Activated CD4-positive, alpha-beta T cell treated with anti-CD3 and anti-CD28 coated beads for 4 hours (primary cell): ENCODE measurements around the gene MYH6.

ENCODE experiments used
- DNase-seq, 2 donors: peaks; one replicate each; pipeline ENCODE4 v3.0.0-alpha.2; 2020

MYH6 gene

DNA sequence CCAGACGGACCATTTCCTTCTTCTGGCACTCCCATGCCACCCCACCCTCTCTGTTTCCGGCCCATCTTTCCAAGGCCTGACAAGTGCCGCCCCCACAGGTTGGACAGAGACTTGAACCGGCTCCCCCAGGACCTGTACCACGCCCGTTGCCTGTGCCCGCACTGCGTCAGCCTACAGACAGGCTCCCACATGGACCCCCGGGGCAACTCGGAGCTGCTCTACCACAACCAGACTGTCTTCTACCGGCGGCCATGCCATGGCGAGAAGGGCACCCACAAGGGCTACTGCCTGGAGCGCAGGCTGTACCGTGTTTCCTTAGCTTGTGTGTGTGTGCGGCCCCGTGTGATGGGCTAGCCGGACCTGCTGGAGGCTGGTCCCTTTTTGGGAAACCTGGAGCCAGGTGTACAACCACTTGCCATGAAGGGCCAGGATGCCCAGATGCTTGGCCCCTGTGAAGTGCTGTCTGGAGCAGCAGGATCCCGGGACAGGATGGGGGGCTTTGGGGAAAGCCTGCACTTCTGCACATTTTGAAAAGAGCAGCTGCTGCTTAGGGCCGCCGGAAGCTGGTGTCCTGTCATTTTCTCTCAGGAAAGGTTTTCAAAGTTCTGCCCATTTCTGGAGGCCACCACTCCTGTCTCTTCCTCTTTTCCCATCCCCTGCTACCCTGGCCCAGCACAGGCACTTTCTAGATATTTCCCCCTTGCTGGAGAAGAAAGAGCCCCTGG lies 32.4 kb downstream of the MYH6 start:
- no peak for DNase-seq

DNA sequence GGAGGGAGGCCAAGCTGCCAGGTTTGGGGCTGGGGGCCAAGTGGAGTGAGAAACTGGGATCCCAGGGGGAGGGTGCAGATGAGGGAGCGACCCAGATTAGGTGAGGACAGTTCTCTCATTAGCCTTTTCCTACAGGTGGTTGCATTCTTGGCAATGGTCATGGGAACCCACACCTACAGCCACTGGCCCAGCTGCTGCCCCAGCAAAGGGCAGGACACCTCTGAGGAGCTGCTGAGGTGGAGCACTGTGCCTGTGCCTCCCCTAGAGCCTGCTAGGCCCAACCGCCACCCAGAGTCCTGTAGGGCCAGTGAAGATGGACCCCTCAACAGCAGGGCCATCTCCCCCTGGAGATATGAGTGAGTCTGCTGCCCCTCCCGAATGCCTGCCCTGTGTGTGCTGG lies 35.0 kb downstream of the MYH6 start:
- no peak for DNase-seq

DNA sequence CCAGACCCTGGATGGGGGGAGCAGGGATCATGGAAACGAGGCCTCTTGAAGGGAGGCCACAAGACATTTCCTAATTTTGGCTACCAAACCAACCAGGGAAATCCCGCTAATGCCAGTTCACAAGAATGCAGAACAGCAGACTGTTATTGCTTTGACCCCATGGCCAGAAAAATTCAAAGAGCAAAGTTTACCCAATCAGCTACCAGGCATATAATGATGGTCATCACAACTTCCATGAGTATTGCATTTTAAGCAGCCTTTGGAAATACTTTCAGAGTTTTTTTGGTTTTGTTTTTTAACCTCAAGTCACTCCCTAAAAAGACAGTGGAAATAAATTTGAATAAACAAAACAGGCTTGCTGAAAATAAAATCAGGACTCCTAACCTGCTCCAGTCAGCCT lies 35.6 kb downstream of the MYH6 start, which contains the start of gene IL25:
IL25 (plus strand) TSS at position 301 of the 400 bp plus-strand sequence.
- DNase-seq = no peak

DNA sequence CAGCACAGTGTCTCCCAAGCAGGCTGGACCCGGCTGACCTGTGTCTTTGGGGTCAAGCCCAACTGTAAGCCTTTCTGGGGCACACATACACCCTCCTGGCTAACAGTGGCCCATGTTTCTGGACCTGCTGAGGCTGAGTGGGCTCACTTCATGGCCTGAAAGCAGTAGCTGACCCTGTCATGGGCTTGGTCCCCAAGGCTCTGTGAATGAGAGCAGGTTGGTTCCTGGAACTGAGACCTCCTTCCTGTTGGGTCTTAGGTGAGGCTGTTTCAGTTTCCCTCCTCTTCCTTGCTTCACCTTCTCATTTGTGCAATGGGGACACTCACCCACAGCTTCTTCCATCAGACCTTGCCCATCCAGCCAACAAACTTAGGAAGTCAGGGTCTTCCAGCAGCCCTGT lies 36.2 kb downstream of the MYH6 start:
- no peak for DNase-seq

DNA sequence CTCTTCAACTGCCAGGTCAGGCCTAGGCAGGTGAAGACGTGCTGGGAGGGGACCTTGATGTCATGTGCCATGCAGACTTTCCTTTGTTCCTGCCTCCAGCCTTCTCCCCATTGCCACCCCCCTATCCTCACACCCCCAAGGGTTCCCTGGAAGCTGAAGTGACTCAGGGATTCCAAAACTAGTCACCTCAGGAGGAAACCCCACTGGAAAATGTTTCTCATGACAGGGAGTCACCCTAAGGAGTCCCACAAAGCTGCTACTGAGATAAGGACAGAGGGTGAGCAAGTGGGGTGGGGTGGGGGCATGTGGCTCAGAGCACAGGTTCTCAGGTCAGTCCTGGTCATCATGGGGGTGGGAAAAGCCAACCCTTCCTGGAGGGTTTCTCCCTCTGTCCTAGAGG lies 37.9 kb downstream of the MYH6 start:
- DNase-seq = no peak

DNA sequence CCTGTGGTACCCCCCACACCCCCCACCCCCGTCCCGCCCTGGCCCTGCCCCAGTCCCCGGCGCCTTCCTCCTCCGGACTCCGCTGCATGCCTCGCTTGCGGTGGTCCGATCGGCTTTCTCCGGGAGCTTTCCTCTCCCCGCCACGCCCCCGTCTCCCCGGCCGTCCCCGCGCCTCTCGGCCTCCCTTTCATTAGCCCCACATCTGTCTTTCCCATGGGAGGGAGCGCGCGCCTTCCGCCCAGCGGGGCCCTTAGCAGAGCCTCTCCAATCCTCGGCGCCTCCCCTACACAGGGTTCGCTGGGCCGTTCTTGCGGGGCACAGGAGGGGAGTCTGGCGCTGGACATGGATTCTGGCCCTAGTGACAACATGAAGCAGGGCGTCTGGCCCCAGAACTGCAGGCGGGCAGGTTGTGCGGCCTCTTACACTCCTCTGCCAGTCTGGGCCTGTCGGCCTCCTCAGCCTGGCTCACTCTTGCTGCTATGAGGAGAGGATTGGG lies 41.6 kb downstream of the MYH6 start:
- DNase-seq = no peak

DNA sequence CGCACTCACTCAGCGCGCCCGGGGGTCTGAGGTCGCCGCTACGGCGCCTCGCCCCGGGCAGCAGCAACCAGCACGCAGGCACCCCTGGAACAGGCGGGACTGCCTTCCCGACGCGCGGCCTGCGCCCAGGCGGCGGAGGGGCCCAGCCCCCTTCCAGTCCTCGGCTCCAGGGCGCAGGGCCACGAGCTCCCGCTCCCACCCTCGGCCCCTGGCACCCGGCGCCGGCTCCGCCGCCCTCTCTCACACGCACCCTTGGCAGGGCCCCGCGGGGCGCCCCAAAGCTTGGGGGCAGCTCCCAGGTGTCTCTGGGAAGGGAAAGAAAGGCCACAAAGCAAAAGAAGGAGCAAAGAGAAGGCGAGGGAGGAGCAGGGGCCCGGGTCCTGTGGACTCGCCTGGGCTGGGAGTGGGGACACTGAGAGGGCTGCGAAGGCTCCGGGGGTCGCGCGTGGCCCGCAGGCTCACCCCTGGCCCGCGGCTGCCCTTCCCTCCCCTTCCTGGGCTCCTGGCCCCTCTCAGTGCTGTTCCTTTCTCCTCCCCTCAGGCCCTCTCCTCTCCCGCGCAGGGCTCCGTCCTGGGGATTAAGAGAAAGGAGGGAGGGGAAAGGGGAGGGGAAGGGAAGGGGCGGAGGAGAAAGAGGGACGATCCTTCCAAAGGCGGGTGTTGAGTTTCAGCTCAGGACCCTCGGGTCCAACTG lies 42.2 kb downstream of the MYH6 start:
- DNase-seq = no peak

DNA sequence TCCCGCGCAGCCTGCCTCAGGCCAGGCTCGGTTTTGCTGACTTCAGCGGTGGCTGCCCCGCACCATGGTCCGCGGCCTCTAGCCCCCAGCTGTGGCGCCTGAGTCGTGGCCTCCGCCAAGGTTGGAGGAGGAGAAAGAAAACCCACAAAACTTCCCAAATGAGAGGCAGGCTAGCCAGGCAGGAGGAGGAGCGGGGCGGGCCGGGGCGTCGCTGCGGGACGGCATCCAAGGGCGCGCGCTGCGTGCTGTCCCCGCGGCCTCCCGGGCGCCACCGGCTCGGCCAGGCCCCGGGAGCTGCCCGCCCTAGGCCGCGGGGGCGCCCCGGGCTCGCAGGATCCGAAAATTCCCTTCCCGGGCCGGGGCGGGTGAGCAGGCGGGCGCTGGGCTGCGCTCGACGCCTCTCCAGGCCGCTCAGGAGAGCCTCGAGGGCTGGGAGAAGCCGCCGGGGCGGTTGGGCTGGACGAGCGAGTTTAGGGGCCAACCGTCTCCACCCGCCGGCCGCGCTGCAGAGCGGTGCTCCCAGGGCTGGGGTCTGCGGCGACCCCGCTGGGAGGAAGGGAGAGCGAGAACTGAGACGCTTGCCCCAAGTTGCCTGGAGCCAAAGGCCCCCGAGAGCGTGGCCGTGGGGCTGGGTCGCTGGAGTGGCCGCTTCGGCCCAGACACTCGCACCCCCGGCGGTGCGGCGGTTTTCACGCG lies 42.9 kb downstream of the MYH6 start, which contains the start of gene EFS:
EFS (minus strand) TSS at position 137 of the 696 bp plus-strand sequence. CDS start 147 bp downstream, outside the sequence.
- no peak for DNase-seq

DNA sequence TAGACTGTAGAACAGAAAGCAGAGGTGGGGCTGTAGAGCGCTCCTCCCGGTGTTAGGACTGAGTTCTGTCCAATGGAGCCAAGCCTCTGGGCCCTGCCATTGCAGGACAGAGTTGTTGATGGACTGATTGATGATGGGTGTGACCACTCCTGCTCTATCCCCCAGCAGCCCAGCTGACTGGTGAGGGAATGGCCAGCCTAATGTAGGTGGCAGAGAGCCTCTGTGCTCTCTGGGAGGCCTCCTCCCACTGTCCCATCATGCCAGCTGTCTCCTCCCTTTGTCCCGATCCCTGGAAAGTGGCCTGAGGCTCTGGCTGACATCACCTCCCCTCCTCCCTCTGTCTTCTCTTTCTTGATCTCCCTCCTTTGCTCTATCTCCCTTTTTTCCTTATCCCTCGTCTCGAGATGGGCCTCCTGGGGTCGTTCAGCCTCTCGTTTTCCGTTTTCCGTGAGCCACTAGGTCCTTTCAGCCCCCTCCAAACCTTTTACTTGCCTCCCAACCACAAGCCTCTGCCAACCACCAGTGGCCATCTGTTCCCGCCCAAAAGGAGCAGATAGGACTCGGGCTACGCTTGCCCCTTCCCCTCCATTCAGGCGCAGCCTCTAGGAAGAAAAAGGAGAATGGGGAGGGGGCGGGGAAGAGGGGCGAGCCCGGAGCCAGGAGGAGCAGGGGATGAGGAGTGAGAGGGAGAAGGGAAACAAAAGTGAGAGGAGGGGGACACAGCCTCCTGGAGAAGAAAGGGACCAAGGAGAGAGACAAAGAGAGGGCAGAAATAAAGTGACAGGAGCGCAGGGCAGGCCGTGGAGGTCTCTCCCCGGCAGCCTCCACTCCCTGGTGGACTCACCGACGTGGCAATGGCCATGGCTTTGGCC lies 43.7 kb downstream of the MYH6 start:
- DNase-seq = no peak

DNA sequence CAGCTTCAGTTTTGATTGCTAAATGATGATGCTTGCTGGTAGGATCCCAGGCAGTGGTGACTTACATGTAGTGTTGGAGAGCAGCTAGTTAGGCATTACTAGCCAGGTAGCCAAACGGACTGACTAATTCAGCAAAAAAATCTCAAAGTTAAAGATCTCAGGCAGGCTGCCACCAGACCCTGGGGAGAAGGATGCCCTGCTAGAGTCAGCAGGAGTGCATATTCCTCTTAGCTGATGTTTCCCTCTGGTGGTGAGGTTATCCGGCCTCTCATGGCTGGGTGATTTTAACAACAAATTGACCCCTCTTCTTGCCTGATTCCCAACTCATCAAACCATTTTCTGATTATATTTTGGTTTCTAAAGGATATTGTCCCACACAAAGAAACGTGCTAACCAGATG lies 45.9 kb downstream of the MYH6 start:
- no peak for DNase-seq

DNA sequence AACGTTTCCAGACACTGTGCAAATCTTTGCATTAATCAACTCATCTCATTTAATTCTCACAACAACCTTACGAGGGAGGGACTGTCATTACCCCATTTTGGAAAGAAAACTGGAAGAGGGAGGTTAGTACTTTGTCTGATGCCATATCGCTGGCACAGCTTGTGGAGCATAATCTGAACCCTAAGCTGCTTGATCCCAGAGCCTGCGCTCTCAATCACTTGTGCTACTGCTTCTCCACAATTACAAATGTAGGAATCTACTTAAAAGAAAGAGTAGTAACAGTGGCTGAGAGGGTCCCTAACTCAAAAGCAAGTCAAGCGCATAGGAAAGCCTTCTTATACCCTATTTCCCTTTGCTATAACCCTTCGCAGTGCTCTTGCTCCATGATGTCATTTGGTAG lies 46.3 kb downstream of the MYH6 start:
- DNase-seq = no peak

DNA sequence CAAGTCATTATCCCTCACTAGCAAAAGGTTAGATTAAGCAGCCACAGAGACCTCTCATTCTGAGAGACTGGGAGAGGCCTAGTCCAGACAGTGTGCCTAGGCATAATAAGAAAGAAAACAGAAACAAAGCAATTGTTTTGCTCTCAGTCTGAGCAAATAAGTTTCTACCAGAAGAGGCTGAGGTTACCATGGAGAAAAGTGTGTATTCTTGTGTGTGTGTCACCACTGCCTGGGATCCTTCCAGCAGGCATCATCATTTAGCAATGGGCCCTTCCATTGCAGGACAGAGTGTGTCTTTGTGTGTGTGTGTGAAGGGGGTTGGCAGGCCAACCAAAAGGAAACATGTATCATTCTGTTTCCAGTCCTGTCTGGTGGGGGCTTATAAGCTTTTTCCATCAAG lies 46.8 kb downstream of the MYH6 start:
- no peak for DNase-seq

DNA sequence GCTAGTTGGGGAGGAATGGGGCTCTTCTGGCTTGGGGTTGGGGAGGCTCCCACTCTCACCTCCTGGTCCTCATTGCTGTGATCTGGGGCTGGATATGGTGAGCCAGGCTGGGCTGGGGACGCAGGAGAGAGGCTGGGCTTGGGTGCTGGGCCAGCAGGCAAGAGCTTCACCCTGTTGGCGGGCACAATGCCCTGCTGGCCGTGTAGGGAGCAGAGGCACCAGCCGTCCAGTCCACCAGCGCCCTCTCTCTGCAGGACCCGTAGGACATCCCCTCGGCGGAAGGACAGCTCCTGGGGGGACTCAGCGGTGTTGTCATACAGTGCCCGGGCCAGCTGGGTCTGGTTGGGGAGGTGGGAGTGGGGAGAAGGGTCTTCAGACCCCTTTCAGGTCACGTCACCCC lies 47.6 kb downstream of the MYH6 start:
- DNase-seq = no peak

DNA sequence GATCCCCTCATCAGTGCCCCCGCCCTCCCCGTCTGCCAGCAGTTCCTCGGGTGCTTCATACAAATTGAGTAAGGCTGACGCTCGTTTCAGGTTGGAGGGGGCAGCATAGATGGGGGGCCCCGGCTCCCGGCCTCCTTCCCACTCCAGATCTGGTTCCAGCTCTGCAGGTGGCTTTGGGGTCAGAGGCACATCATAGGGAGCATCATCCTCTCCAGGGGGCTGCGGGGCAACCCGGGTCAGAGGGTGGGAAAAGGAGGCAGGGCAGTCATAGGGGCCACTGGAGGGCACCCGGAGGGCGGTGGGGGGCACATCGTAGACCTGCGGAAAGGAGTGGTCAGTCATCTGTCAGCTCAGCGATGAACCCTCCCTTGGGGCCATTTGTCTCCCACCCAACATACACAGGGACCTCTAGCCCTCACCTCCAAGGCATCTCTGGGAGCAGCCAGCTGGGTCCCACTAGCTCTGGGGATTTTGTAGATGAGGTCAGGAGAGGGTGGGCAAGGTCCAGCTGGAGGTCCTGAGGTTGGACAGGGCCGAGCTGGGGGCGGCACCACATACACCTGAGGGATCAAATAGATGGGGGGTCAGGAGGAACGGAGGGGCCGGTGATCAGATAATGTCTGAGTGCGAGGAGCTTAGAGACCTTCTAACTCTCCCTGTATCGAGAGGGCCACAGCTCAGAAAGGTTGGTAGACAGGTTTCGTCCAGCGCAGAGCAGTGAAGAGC lies 48.2 kb downstream of the MYH6 start:
- no peak for DNase-seq

DNA sequence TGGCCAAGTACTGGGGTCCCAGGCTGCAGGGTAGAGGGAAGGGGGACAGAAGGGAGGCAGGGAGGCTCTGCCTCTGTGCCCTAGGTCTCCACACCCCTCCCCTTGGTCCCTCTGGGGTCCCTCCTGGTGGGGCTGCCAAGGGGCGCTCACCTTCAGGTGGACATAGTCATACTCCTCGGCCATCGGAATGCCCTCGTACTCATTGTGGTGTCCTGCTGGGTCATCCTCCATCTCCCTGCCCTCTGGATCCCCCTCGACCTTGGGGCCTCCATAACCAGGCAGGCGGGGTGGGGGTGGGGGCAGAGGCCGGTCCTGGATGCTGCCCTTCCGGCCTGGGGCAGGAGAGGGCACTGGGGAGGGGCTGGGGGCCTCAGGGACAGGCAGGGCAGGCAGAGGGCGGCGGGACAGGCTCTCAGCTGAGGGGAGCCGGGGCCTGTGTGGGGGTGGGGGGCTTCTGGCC lies 48.9 kb downstream of the MYH6 start:
- no peak for DNase-seq

DNA sequence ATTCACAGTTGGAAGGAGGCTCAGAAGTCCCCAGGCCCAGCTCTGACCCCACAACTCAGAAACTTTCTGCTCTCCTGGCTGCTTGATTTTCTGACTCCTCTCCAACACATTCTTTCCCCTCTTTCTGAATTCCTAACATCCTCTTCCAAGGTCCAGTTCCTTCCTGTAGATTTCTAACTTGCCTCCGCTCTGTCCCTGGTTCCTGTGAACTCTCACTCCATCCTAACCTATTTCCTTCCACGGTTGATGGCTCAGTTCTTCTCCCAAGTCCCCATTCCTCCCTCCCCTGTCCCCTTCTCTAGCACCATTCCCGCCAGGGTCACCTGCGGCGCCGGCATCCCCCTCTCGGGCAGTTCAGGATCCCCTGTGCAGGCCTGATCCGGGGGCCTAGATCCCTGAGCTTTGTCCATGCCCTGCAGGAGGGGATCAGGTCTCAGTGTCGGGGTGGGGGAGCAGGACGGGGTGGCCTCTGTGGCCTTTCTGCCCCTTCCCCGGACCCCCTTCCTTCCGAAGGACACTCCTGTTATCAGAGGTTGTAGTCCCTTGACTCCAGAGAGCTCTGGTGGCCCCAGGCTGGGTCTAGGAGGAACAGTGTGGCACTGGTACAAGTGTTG lies 49.4 kb downstream of the MYH6 start:
- no peak for DNase-seq

DNA sequence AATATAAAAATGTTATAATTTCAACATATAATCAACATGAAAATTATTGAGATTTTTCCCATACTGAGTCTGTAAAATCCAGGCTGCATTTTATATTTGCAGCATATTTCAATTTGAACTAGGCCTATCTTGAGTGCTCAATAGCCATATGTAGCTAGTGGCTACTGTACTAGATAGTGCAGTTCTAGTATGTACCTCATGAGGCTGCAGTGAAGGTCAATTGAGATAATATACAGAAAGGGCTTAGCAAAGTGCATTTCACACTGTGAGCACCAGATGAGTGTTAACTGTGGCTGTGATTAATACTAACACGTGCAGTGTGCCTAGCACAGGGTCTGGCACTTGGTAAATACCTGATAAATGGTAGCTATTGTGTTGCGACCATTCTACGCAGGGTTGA lies 50.0 kb downstream of the MYH6 start:
- DNase-seq = no peak

DNA sequence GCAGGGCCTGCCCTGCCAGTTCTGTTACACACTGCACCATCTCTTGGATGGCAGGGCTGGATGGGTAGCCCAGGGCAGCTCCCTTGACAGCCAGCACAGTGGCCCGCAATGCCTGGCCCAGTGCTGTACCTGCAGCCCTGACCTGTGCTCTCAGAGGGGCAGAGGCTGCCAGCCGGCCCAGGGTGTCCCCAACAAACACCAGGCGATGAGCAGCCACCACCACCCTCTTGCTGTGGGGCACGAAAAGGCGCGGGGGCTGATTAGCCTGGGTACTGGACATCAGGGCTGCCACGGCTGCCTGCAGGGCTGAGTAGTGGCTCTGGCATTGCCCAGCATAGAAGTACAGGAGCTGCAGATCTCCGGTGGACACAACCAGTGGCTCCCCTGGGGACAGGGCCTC lies 50.8 kb downstream of the MYH6 start:
- DNase-seq = no peak

DNA sequence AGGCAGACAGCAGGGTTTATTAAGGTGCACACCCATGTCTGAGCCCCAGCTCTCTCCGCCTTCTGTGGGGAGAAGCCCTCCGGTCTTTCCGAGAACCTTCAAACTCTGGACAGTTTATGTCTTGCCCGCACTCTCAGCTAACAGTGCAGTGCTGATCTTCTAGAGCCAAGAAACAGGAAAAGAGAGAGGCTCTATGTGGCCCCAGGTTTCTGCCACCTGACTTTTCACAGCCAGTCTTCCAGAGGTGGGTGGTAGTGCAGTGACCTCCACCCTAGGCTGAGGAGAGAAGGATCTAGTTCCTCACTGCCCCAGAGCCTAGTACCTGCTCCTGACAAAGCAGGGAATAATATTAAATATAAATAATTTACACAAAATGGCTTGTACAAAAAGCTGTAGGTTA lies 51.4 kb downstream of the MYH6 start:
- no peak for DNase-seq

DNA sequence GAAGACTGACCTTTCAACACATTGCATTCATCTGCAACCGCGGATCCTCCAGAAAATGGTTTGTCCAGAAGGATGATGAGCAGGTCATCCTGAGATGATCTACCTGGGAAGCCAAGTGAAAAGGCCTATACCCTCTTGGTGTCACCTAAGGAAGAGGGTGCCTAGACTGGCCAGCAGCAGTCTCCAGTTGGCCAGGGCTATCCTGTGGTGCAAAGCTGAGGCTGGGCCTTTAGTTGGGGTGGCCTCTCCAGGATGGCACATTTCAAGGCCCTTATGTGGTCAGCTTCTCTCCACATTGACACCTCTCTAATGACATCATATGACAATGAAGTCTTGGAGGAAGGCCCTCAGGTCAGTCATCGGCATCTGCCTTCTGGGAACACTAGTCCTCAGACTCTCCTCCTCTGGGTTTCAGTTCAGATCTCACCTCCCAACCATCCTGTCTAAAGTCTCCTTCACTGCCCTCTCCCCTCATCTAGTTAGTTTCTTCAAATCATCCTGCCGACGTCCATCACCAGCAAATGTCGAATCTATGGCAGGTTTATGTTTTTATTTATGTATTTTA lies 52.1 kb downstream of the MYH6 start:
- no peak for DNase-seq

DNA sequence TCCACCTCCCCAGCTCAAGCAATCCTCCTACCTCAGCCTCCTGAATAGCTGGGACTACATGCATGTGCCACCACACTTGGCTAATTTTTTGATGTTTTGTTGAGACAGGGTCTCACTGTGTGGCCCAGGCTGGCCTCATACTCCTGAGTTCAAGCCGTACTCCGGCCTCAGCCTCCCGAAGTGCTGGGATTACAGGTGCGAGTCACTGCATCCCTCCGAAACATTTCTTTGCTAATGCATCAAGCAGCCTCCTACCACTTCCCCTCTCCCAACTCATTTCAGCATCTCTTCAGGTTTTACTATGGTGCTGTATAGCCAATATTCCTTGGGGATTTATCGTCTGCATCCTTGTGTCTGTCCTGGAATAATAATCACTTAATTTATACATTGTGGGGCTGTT lies 53.1 kb downstream of the MYH6 start:
- no peak for DNase-seq
